ENCODE measurements around the gene C3. TPM values are rescaled to one million over a fixed set of nuclear protein-coding genes. Genes with fewer than 3 reads are reported as not detected.

C3 gene
- total and polyA plus RNA-seq, 2 of the 13 experiments (the other 11 are each of a cell fraction or from before 2014, with no cell fraction given) = 1,455 to 6,272 TPM

- TF ChIP-seq ZBTB40 (IDR thresholded peaks at IDR 0.05) = no peak
- no peak for TF ChIP-seq ZBTB40 (CRISPR knock-in tag; IDR thresholded peaks at IDR 0.05)
- TF ChIP-seq SCMH1 (CRISPR knock-in tag; IDR thresholded peaks at IDR 0.05; ENCODE audit: borderline replicate concordance) = no peak
- TF ChIP-seq ZFY (CRISPR knock-in tag; IDR thresholded peaks at IDR 0.05) = 0 out of 2 replicates have a peak, but pooled peaks have one; percentile 6
- no peak for TF ChIP-seq ZNF781 (CRISPR knock-in tag; IDR thresholded peaks at IDR 0.05; ENCODE audit: borderline replicate concordance, not compliant biosample characterization)
- TF ChIP-seq ZNF564 (CRISPR knock-in tag; IDR thresholded peaks at IDR 0.05) = no peak
- TF ChIP-seq HNF4A (CRISPR knock-in tag; IDR thresholded peaks at IDR 0.05) = peak; percentile 46; the same call in 1 of the 2 replicates
- no peak for TF ChIP-seq HOXD1 (CRISPR knock-in tag; IDR thresholded peaks at IDR 0.05)
- TF ChIP-seq ZBTB46 (CRISPR knock-in tag; IDR thresholded peaks at IDR 0.05; ENCODE audit: borderline replicate concordance) = no peak
- TF ChIP-seq TRIM24 (CRISPR knock-in tag; IDR thresholded peaks at IDR 0.05) = no peak
- TF ChIP-seq SRSF9 (IDR thresholded peaks at IDR 0.05; ENCODE audit: borderline replicate concordance, insufficient read depth, low read depth, low read length, poor library complexity, severe bottlenecking) = no peak
- TF ChIP-seq HMGXB4 (CRISPR knock-in tag; IDR thresholded peaks at IDR 0.05; ENCODE audit: borderline replicate concordance in 1 of 2, low read depth in 1 of 2) = no peak; a peak in 1 of 4 replicates
- no peak for TF ChIP-seq ZZZ3 (CRISPR knock-in tag; IDR thresholded peaks at IDR 0.05; ENCODE audit: borderline replicate concordance)
- no peak for TF ChIP-seq ARNTL (CRISPR knock-in tag; IDR thresholded peaks at IDR 0.05)
- no peak for TF ChIP-seq MAFG (CRISPR knock-in tag; IDR thresholded peaks at IDR 0.05)
Observed at GRCh38 chr19:6725513-6726231, 5.2 kb upstream of the C3 start (continued).
